Amniotic epithelial cell (primary cell): Measurements from ENCODE around the gene SF3B2.

Source experiments
- DNase-seq: peaks from one replicate; pipeline ENCODE4 v3.0.0-alpha.2; 2010; ENCODE audit warnings: low read depth

Gene SF3B2

DNA sequence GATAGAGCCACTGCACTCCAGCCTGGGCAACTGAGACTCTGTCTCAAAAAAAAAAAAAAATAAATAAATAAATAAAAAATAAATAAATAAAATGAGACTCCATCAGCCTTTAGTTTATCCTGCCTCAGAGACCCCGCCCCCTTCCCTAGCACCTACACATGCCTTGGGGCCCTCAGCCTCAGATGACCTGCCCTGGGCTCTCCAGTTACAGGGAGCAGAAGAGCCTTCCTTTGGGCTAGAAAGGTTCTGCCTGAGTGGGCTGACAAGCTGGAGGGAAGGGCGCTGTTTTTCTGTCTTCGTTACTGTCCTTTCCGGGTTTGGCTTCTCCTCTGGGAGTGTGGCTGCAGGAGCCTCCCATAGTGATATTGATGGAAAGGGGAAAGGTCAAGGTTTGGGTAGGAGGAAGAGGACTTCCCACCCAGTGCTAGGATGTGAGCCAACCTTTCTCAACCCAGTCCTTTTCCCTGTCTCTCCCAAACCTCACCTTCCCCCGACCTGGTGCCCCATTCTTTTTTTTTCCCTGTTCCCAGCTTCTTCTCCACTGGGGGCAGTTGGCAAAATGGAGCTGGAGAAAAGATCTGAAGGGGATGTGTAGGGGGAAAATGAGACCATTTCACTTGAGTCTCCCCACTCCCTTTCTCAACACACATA lies 1.5 kb upstream of the SF3B2 start:
- DNase-seq, result no peak

DNA sequence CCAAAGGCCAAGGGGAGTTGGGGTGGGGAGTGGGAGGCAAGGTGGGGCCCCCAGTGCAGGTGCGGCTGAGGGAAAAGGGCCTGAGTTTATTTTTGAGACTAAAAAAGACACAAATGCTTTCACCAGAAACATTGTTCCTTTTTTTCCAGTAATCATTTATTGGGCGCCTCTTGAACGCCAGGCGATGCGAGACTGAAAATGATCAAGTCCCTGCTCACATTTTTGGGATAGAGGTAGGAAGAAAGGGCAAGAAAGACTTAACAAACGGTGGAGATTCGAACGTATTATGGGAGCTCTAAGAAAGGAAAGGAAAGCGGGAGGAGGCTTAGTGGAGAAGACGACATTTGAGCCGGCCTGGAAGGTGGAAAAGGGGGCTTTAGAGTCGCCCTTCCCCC lies 796 bp upstream of the SF3B2 start:
- DNase-seq, result no peak

DNA sequence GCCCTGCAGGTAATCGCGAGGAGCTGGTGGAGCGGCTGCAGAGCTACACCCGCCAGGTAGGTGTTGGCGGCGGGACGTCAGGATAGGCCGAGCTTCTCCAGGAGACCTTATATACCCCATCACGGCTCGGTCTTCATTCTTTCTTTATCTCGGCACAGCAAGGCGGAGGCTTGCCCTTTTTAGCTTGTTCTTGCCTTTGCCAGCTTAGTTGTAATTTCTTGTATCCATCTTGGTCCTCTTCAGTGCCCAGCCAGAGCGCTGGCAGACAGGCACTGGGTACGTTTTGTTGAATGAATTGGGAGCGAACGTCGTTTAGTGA lies 459 bp downstream of the SF3B2 start:
- DNase-seq, result no peak

DNA sequence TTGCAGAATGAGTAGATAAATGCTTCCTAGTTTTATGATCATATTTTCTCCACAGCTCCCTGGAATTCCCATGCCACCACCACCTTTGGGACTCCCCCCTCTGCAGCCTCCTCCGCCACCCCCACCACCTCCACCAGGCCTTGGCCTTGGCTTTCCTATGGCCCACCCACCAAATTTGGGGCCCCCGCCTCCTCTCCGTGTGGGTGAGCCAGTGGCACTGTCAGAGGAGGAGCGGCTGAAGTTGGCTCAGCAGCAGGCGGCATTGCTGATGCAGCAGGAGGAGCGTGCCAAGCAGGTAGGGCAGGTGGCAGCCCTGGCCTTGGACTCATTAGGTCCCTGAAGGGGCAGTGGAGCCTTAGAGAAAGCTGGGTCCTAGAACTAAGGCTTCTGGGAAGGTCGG lies 2.9 kb downstream of the SF3B2 start:
- DNase-seq, result no peak

DNA sequence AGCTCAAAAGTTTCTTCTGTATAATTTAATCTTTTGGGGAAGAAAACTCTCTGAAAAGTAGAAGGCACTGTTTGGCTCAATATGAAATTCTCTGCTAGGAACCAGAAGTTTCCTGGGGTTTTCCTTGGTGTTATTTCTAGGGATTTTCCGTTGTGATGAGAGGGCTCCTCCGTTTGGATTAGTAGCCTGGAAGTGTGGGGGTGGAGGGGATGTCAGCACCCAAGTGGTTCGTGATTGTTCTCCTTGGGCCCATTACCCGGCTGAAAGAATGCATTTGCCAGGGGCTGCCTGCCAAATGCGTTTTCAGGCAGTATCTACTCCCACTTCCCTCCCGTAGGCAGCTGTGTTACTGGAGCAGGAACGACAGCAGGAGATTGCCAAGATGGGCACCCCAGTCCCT lies 4.3 kb downstream of the SF3B2 start:
- DNase-seq, result no peak

DNA sequence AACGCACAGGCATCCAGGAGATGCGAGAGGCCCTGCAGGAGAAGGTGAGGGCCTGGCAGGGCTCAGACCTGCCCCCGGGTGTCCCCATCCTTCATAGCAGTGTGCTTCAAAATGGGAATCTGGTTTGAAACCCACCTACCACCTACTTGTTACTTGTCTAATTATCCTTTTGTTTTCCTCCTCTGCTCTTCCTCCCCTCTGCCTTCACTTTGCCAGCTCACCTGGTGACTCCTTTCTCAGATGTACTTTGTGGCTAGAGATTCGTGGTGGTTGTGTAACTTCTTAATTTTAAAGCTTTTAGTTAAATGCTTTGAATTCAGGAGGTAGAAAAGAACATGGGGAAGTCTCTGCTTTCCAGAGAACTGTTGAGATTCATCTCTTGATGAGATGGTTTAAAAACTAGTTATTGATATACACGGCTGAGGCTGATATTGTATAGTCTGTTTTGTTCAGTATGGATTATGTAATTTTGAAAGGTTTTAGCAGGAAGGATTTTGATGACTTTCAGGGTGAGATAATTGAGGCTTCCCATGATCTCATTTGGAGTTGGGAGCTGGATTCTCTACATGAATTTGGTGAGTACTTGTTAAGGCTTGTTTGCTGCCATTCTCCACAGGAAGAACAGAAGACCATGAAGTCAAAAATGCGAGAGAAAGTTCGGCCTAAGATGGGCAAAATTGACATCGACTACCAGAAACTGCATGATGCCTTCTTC lies 8.0 kb downstream of the SF3B2 start:
- DNase-seq, result no peak

DNA sequence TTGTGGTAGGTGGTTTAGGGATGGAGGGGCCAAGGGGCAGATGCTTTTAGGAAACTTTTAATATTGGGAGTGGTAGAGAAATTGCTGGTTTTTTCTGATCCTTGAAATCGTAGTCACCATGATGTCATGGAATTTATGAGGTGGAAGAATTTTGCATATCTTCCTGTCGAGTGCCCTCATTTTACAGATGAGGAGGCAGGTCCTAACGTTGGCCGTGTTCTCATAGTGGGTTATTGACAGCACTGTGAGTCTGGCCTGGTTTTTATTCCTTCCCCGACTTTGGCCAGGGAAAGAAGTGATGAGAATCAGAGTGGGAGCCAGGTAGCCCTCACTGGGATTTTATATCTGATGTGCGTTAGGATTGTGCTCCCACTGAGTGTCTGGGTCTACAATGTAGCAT lies 9.1 kb downstream of the SF3B2 start:
- no peak for DNase-seq

DNA sequence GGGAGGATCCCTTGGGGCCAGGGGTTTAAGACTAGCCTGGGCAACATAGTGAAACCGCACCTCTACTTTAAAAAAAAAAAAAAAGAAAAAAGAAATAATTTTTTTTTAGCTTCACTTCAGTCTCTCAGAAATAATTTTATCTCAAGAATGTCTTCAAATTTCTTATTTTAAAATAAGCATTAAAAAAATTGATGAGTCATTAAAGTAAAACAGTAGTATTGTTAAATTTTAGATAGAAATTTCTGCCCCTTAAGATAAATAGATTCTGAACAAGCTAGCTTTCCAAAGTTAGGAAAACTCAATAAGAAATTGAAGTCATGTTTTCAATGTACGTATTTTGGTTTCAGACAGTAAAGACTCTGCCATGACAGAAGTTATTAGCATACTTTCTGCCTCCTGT lies 10.2 kb downstream of the SF3B2 start:
- no peak for DNase-seq

DNA sequence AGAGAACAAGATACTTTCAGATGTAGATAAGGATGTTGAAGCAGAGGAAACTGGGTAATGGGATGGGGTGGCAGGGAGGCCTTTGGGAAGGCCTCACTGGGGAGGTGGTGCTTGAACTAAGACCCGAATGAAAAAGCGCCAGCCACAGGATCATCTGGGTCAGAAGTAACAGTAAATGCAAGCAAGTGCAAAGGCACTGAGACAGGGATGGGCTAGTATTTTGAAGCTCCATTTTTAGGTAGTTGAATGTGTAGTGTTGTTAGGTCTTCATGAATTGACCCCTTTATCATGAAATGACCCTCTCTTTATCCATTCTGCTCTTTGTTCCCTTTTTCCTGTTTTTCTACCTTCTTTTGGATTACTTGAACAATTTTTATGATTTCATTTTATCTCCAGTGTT lies 11.7 kb downstream of the SF3B2 start:
- DNase-seq, result no peak

DNA sequence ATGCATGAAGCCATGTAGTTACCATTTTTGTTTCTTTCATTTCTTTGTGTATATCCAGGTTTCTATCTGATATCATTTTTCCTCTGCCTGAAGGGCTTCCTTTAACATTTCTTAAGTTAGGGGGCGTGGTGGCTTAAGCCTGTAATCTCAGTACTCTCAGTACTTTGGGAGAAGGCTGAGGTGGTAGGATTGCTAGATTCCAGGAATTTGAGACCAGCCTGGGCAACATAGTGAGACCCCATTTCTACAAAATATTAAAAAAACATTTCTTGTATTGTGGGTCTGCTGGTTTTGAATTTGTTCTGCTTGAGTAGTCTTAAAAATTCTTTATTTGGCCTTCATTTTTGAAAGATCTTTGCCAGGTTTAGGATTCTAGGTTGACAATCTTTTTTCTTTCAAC lies 12.4 kb downstream of the SF3B2 start:
- no peak for DNase-seq

DNA sequence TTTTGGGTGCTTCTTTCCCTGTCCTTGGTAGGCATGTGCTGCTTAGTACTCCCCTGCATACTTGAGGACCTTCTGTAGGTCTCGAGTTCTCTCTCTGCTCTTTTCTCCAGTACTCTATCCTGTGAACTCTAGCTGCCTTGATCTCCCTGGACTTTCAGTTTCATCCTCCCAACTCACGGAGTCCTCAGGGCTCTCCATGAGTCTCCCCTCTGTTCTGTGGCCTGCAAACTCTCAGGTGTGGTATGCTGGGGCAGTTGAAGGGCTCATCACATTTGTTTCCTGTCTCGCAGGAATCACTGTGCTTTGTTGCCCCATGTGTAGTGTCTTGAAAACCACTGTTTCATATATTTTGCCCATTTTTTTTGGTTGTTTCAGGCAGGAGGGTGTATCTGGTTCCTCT lies 14.6 kb downstream of the SF3B2 start:
- DNase-seq, result no peak

DNA sequence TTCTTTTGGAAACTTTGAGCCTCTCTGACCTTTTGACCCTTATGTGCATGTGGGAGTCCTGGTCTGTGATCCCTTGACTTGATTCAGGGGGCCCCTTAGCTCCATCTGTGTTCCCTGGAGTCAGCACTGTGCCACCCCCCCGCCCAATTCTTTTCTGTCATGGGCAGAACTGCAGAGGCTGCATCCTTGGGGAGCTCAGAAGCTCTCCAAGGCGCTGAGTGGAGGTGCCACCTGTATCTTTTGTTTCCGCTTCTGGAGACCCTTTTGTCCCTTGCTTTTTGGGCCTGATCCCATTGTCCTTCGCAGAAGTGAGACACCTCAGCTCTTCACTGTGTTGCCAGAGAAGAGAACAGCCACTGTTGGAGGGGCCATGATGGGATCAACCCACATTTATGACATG lies 15.5 kb downstream of the SF3B2 start:
- no peak for DNase-seq

DNA sequence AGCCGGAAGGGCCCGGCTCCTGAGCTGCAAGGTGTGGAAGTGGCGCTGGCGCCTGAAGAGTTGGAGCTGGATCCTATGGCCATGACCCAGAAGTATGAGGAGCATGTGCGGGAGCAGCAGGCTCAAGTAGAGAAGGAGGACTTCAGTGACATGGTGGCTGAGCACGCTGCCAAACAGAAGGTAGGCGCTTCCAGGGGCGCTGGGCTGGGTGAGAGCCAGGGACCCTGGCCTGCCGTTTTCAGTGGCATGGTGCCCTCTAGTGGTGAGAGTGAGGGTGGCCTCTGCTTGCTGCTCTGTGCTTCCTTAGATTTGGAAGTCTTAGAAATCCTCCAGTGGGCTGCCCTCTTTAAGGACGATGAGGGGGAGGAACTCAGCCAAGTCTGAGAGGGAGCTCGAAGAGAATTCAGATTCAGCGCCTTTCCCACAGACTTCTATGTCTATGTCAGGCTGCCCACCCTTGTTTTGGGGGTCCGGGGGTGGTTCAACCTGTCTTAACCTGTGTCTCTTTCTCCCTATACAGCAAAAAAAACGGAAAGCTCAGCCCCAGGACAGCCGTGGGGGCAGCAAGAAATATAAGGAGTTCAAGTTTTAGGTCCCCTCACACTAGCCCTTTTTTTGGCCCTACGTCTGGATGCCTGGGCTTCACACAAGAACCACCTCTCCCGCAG lies 16.1 kb downstream of the SF3B2 start:
- DNase-seq, result peak; percentile 68

DNA sequence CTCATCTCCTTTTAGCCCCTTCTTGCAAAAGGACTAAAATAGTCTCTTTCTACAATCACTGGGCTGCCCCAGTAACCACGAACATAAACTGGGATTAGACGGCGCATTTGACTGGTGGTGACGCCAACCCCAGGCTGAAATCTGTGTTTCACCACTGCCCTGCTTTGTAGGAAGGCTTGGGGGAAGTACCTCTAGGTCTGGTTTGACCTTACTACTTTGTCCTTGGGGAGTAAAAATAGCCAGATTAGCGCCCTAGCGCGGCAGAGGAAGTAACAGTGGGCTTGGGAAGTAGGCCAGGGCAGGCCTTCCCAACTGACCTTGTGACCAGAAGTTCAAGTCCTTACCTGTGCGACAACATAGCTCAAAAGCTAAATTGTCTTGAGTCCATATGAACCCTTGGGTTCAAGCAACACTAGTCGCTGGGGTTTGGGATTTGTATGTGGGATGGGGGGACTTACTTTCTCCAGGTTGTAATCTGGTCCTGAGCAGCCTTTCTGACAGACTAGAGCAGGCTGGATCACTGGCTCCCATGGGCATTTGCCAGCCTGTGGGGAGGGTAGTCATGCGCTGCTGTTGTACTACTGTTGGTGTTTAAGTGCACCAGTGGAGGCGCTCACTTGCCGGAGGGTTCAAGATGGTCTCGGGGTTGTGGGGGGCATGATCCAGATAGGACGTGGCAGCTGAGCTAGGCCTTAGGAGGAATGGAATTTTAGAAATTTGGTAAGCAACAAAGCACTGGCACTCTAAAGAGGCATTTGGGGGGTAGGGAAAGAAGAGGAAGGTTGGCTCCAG lies 17.0 kb downstream of the SF3B2 start:
- DNase-seq, result peak; percentile 97

DNA sequence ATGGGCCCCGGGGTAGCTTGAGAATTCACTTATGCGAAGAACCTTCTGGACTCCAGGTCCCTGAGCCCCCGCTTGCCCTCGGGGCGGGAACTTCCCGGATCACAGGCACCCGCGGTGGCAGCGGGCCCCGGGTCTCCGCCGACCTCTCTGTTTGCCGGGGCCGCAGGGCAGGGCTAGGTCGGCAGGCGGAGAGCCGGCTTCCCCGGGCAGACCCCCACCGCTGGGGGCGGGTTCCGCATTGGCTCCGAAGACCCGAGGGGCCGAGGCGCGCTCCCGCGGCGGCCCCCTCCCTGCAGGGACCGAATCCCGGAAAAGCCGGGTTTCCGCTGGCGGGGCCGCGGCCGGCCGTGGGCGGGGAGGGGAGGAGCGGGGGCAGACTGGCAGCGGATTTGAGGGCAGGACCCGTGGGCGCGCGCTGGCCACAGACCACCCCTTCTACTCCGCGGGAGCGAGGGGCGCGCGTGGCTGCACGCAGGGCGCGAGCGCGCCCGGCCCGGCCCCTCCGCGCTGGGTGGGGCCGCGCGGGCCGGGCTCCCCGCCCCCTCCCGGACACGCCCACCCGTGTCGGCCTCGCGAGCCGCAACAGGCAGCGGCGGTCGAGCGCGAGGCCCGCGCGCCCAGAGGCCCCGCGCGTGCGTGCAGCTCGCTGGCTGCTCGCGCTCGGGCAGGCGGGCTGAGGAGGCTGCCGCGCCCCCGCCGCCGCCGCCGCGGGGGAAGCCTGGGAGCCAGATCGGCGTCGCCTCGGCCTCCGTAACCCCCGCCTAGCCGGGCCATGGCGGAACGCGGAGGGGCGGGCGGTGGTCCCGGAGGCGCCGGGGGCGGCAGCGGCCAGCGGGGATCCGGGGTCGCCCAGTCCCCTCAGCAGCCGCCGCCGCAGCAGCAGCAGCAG lies 17.8 kb downstream of the SF3B2 start, which contains the start of gene PACS1:
TSS of gene PACS1 (plus strand) at position 558 of the 889 bp plus-strand sequence. CDS start at position 773, 215 bp downstream.
- DNase-seq, result peak; percentile 83

DNA sequence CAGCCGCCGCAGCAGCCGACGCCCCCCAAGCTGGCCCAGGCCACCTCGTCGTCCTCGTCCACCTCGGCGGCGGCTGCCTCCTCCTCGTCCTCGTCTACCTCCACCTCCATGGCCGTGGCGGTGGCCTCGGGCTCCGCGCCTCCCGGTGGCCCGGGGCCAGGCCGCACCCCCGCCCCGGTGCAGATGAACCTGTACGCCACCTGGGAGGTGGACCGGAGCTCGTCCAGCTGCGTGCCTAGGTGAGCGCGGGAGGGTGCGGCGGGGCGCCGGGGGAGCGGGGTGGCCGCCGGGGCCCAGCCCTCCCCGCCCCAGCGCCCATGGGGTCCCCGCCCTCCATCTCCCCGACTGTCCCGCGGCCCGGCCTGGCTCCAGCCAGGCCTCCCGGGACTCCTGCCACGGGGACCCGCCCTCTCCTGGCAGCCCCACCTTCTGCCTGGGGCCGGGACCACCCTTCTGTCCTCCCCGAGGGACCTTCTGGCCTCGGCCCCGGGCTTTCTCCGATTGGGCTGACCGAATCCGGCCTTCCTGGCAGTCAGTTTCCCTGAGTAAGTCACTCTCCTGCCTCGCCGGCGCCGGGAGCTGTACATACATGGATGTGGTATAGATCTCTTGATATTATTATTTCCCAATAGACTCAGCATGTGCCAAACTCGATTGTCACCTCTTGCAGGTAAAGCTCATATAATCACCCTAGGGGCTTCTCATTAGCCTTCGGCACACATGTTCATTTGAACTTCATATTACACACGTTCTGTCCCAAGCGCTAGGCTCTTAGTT lies 18.6 kb downstream of the SF3B2 start:
- no peak for DNase-seq

DNA sequence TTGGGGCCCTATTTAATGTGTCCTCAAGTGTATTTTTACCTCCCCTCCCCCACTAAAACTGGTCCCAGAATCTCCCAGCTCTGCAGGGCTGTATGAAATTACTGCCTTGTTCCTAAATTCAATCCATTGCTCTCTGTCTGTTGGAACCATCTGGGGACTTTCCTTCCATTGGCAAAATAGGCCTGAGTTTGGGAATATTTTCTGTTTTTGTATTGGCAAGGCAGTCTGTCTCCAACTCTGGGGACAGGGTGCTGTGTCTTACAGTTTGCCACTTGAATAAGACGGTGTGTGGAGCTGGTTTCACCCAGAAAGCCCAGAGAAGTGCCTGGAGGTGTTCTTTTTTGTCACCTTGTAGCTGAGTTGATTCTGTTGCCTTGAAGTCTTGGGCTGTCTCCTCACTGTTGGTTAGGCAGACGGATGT lies 19.2 kb downstream of the SF3B2 start:
- no peak for DNase-seq

DNA sequence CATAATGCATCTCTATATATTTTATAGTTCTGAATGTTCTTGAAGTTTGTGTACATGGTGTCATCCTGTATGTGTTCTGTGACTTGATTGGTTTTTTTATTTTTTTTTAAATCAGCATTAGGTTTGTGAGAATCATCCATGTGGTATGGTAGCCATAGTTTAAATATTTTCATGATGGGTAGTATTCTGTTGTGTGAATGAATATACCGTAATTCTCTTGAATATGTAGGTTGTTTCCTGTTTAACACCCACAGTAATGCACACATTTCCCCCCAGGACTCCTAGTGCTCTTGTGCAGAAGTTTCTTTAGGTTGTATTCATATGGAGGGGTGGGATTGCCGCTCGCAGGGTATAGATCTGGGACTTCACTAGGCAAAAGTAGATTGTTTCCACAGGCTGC lies 19.9 kb downstream of the SF3B2 start:
- no peak for DNase-seq

DNA sequence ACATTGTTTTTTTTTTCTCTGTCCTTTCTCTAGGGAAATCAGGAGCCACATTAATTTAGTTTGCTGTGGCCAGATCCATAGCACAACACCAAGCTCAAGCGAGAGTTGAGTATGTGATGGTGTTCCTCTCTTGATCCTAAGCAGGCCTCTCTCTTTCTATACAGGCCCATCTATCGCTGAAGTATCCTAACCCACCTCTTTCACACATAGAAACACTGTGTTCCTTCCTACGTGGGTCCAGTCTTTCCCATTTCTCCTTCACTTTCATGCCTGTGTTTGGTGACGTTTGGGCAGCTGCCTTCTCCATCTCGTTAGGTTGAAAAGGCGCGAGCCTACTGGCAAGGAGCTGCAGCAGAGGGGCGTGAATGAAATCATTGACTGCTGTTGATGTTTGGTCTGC lies 20.4 kb downstream of the SF3B2 start:
- DNase-seq, result no peak

DNA sequence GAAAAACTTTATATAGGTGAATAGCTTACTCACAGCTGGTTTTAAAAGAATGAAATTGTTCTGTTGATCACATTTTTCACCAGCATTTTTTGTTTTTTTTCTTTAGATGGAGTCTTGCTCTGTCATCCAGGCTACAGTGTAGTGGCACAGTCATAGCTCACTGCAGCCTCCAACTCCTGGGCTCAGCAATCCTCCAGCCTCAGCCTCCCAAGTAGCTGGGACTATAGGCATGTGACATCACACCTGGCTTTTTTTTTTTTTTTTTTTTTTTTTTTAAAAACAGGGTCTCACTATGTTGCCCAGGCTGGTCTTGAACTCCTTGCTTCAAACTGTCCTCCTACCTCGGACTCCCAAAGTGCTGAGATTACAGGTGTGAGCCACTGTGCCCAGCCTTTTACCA lies 21.5 kb downstream of the SF3B2 start:
- no peak for DNase-seq

DNA sequence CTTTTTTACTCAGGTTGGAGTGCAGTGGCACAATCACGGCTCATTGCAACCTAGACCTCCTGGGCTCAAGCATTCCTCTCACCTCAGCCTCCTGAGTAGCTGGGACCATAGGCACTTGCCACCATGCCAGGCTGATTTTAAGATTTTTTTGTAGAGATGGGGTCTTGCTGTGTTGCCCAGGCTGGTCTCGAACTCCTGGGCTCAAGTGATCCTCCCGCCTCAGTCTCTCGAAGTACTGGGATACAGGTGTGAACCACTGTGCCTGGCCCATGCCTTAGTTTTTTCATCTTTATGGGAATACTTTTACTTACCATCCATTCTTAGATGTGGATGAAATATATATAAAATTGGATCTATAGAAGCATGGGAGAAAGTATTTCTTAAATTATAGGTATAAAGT lies 23.1 kb downstream of the SF3B2 start:
- DNase-seq, result no peak
